Ishikawa (cell line): ENCODE measurements around the gene TIMM23.

Experiments
- CEBPB ChIP-seq: IDR thresholded peaks from 2 replicates; pipeline ENCODE4 v1.6.1; 2012
- CREB1 ChIP-seq: IDR thresholded peaks from 2 replicates; pipeline ENCODE4 v1.6.1; 2012; ENCODE audit warnings: low read depth
- EGR1 ChIP-seq: IDR thresholded peaks from 2 replicates; pipeline ENCODE4 v1.6.1; 2012
- EP300 ChIP-seq: IDR thresholded peaks from 2 replicates; pipeline ENCODE4 v1.6.1; 2012; ENCODE audit warnings: borderline replicate concordance
- FOXM1 ChIP-seq: IDR thresholded peaks from 2 replicates; pipeline ENCODE4 v1.6.1; 2012; ENCODE audit warnings: low read depth, borderline replicate concordance
- NFIC ChIP-seq: IDR thresholded peaks from 2 replicates; pipeline ENCODE4 v1.6.1; 2012
- RAD21 ChIP-seq: IDR thresholded peaks from 2 replicates; pipeline ENCODE4 v1.6.1; 2012; ENCODE audit warnings: low read depth
- REST ChIP-seq: IDR thresholded peaks from 2 replicates; pipeline ENCODE4 v1.6.1; 2012; ENCODE audit warnings: low read depth, mild to moderate bottlenecking
- TAF1 ChIP-seq: IDR thresholded peaks from 2 replicates; pipeline ENCODE4 v1.6.1; 2012; ENCODE audit warnings: low read depth, mild to moderate bottlenecking
- TCF12 ChIP-seq: IDR thresholded peaks from 2 replicates; pipeline ENCODE4 v1.6.1; 2012; ENCODE audit warnings: low read depth
- TEAD4 ChIP-seq: IDR thresholded peaks from 2 replicates; pipeline ENCODE4 v1.6.1; 2012
- YY1 ChIP-seq: IDR thresholded peaks from 2 replicates; pipeline ENCODE4 v1.6.1; 2012; ENCODE audit warnings: low read depth
- ZBTB7A ChIP-seq: IDR thresholded peaks from 2 replicates; pipeline ENCODE4 v1.6.1; 2012; ENCODE audit warnings: low read depth
- TF ChIP-seq, protein P1 (sequence below): IDR thresholded peaks from 2 replicates; pipeline ENCODE4 v1.6.1; 2012
- TF ChIP-seq, protein P2 (sequence below): IDR thresholded peaks from 2 replicates; pipeline ENCODE4 v1.6.1; 2012

TIMM23 gene

GRCh38 chr10:46052057-46052790, 79.9 kb downstream of the TIMM23 start:
- TF ChIP-seq CREB1, result no peak
- TF ChIP-seq TEAD4, result no peak
- no peak for TF ChIP-seq TAF1
- TF ChIP-seq EP300, result no peak
- TF ChIP-seq CEBPB, result no peak
- TF ChIP-seq YY1, result no peak
- no peak for TF ChIP-seq TCF12
- no peak for TF ChIP-seq EGR1
- TF ChIP-seq REST, result no peak

DNA sequence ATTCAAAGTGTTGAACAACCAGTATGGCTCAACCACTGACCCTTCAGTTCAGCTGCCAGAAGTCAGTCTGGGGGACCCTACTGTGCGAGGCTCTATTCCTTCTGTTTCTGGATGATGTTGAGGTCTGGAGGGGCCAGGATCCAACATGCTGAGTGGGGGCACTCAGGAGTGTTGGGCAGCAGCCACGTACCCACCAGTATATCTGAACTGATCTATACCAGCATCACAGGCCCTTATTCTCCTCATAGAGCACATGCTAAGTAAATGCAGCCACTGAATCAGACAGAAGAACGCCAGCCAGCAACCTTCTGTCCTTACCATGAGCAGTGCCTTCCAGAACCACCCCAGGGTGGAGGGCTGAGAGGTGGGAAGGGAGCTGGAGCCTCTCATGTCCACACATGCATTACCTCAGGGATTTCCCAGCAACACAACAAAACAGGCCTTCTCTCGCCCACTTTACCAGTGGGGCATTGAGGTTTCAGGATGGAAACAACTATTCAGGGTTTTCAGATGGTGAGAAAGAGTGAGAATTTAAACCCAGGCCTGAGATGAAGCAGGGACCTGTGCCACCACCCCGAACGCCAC, 80.6 kb downstream of the TIMM23 start:
- TF ChIP-seq EGR1 (no peak), ZBTB7A (no peak), REST (no peak), NFIC (no peak), FOXM1 (no peak), CREB1 (no peak), CEBPB (no peak), RAD21 (no peak), TAF1 (no peak), YY1 (no peak), TEAD4 (no peak), TCF12 (no peak), EP300 (no peak)
- TF ChIP-seq, protein P1, sequence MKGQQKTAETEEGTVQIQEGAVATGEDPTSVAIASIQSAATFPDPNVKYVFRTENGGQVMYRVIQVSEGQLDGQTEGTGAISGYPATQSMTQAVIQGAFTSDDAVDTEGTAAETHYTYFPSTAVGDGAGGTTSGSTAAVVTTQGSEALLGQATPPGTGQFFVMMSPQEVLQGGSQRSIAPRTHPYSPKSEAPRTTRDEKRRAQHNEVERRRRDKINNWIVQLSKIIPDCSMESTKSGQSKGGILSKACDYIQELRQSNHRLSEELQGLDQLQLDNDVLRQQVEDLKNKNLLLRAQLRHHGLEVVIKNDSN, result no peak
- TF ChIP-seq, protein P2, sequence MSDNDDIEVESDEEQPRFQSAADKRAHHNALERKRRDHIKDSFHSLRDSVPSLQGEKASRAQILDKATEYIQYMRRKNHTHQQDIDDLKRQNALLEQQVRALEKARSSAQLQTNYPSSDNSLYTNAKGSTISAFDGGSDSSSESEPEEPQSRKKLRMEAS, result no peak
